Embryonic facial prominence (tissue), 1 donor: ENCODE measurements around the gene SLC5A5.
A peak's percentile ranks its signal among the peaks of the same experiment; 100 is the strongest.

Experiments used
- DNase-seq: peaks from one replicate; pipeline ENCODE4 v3.0.0-alpha.2; 2016; ENCODE audit errors: extremely low spot score

The SLC5A5 gene

DNA sequence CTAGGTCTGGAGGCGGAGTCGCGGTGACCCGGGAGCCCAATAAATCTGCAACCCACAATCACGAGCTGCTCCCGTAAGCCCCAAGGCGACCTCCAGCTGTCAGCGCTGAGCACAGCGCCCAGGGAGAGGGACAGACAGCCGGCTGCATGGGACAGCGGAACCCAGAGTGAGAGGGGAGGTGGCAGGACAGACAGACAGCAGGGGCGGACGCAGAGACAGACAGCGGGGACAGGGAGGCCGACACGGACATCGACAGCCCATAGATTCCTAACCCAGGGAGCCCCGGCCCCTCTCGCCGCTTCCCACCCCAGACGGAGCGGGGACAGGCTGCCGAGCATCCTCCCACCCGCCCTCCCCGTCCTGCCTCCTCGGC lies at the start of gene SLC5A5:
SLC5A5 (plus strand) TSS at position 68 of the 373 bp plus-strand sequence. CDS start 375 bp downstream, outside the sequence.
- no peak for DNase-seq

DNA sequence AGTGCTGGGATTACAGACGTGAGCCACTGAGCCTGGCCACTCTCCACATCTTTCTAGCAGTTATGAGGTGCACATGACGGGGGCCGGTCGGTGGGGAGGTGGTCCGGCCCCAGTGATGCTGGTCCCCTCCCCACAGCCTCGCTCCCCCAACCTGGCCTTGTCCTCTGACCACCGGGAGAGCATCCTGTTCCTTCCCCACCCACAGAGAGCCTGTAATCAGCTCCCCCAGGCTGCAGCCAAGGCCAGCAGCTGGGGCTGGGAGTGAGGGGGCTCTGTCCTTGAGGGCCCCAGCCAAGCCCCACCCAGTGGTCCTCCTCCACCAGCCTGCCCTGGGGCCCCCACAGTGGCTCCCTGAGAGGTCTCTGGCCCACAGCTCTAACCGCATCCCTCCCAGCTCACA lies 47.4 kb upstream of the SLC5A5 start:
- DNase-seq: no peak

DNA sequence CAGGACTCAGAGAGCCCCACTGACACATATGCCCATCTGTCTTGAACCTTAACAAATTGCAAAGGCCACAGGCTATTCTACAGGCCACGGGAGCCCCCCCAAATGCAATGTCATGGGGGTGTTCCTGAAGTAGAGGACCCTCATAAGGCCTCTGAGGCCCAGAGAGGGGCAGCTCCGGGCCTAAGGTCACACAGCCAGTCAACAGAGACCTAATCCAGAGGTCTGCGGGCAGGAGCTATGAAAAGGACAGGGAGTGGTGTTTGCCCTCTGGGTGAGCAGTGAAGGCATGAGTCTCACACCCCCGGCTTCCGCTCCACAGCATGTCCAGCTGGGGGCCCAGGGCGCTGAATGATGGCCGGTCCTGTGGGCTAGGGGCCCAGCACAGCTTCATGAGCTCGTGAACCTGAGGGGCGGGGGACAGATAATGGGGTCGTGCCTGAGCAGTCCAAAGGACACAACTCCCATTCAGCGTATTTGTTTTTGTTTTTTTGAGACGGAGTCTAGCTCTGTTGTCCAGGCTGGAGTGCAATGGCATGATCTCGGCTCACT lies 45.2 kb upstream of the SLC5A5 start:
- DNase-seq: no peak

DNA sequence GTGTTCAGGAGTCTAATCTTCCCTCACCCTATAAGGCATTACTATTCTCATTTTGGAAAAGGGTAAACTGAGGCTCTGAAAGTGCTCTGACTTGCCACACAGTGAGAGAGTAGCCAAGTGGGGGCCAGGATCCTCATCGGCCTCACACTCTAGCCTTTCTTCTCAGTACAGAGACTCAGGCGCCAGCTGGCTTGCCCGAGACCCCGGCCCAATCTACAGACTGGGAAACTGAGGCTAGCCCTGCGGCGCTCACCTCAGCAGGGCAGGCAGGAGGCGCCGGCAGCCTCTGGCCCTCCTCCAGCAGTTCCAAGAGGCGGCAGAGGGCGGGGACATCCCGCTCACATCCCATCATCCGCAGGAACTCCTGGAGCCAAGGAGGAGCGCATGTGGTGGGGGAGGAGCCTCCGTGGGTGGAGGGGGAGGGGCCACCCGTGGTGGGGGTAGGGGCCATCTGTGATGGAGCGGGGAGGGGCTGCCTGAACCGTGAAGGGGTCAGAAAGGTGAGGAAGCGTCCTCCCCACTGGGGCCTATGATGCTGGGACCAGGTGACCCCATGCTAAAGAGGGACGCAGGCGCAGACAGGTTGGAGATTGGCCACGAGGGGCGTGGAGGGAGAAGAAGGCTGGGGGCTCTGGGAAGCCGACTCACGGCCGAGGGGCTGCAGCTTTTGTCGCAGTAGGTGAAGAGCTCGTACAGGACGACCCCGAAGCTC lies 41.7 kb upstream of the SLC5A5 start:
- DNase-seq: no peak

DNA sequence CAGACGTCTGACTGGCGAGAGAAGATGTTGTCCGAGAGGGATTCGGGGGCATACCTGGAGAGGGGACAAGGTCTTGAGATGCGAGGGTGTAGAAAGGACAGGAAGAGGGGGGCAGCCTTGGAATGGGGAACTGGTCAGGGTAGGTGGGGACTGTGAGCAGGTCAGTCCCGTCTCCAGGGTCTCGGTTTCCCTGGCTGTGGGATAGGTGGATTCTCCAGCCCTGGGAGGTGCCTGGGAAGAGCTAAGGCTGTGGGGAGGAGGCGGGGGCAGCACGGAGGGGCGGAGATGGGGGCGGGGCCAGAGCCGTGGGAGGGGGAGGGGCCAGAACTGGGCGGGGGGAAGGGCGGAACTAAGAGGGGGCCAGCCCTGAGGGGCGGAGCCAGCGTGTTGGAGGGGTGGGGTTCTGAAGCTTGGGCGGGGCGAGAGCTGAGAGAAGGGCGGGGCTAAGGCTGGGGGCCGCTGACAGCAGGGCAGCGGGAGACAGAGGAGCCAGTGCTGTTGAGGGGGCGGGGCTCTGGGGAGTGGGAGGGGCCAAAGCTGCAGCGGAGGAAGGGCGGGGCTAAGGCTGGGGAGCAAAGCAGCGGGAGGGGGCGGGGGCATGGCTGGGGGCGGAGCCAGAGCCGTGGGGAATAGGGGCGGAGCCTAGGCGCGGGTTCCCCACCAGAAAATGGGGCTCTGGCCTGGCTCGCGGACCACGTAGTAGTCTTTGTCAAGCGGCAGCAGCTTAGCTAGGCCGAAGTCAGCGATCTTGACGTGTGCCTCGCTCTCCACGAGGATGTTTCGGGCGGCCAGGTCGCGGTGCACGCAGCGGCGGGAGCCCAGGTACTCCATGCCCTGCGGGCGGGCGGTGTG lies 41.0 kb upstream of the SLC5A5 start:
- peak; percentile 68 for DNase-seq

DNA sequence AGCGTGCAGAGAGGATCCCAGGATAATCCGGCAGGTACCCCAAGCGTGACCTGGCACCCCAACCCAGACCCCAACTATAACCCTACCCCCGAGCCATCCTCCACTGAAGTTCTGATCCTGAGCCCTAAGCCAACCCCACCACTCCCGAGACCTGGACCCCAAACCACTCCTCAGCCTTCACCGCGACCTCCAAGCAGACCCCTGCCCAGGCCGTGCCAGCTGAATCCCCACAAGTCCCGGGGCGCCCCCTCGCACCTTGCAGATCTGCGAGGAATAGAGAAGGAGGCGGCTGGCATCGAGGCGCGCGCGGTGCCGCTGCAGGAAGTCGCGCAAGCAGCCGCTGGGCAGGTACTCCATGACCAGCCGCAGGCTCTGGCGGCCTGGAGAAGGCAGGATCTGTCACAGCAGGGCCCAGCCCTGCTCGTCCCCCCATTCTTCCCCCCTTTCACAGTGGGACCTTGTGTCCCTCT lies 40.3 kb upstream of the SLC5A5 start:
- no peak for DNase-seq

DNA sequence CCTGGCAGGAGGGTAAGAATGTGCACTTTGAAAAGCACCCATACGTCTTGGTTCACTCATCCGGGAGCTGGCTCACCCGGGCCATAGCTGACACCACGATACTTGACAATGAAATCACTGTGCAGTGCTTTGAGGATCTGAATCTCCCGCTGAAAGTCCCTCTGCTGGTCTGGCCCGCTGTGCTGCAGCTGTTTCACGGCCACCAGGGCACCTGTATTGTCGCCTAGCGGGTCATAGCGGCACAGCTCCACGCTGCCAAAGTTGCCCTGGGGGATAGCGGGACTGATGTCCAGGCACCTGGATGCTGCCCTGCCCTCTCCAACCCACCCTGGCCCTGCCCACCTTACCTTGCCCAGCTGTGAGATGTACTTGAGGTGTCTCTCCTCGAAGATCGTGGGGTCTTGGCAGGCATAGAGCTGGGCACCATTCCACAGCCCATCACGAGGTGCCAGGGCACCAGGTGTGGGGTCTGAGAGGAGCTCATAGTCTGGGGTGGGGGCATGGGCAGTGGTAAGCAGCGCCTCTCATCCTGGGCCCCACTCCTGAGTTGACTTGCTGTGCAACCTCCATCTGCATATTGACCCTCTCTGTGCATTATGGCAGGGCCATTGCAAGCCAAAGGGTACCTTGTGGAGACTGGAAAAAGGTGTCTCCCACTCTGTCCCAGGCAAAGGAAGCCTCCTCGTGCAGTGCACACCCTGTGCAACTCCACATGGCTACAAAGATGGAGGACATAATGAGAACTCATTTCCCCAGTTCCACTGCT lies 39.1 kb upstream of the SLC5A5 start:
- DNase-seq: no peak

DNA sequence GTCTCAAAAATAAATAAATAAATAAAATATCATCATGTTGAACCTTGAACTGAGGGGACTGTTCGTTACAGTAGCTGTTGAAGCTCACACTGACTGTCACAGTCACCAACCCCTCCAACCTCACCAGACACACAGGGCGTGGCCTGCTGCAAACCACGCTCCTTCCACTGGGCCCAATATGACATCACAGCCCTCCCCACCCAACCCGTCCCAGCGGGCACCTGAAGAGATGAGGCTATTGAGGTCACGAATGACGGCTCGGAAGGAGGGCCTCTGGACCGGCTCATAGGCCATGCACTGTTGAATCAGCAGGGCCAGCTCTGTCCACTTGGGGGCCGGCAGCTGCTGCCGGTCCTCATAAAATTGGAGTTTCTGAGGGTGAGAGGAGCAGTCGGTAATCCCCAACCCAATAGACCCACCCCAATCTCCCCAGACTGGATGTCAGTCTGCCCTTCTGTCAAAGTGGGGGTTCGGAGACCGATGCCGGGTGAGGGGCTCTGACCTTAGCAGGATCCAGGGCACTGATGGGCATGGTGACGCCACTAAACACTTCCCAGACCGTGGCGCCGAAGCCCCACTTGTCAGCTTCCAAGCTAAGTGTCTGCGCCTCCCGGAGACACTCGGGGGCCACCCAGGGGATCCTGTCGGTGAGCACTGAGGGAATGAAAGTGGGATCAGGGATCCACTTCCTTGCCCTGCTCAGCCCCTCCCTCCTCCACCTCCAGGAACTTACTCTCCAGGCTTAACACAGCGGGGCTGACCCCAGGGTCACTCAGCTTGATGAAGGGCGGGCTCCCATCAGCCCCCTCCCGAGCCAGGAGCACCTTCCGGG lies 37.2 kb upstream of the SLC5A5 start:
- no peak for DNase-seq

DNA sequence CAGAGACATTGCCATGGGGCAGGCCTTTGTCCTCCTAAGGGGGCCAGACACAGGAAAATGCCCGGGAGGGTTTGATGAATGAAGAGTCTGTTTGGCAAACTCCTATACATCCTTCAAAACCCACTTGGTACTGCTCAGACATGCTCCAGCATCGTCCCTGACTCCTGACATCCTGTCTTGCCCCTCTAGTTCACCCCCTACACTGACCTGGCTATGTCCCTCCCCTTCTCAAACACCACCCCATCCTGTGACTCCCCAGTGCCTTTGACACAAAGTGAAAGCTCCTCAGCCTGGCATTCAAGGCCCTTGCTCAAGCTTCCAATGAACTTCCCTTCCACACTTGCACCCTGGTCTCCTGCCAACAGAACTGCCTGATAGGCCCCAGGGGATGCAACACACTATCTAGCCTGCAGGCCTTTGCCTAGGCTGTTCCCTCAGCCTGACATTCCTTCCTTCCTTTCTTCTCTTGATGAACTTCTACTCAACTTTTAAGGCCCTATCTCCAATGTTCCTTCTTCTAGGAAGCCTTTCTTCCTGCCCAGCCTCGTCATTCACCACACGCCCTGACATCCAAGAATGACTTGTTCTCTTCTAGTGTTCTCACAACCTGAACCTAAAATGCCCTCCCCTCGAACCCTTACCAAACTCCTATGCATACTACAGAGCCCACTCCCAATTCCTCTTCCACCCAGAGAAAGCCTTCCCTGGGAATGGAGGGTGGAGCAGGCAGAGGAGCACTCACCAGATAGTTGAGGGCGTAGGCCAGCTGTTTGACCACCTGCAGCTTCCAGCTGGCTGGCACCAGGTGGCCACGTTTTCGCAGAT lies 36.4 kb upstream of the SLC5A5 start:
- DNase-seq: no peak

DNA sequence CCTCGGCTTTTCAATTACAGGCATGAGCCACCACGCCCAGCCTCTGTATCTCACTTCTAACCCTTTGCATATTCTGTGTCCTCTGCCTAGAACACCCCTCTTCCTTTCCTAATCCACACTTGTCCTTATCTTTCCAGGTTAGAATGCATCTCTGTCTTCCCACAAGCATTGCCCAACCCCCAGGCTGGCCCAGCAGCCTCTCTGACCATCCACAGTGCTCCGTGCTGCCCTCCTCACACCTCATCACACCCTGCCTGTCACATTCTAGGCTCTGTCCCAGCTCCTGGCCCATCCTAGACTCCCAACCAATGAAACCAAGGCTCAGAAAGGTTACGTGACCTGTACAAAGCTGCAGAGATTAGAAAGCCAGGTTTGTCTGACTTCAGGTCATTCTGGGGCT lies 35.2 kb upstream of the SLC5A5 start:
- DNase-seq: no peak

DNA sequence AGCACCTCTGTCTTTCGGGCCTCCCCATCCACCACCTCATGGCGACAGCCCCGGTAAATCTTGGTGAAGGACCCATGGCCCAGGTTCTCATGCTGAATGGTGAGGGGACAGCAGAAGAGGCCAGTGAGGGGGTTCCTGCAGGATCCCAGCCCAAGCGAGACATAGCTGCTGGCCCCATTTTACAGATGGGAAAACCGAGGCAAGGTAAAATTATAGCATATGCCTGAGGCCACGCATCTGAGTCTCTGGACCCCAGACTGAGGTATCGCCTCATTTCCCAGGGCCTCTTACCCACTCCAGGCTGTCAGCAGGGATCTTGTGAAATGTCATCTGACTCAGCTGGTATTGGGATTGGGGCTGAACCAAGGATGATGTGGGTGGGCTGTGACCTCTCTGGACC lies 33.8 kb upstream of the SLC5A5 start:
- no peak for DNase-seq

DNA sequence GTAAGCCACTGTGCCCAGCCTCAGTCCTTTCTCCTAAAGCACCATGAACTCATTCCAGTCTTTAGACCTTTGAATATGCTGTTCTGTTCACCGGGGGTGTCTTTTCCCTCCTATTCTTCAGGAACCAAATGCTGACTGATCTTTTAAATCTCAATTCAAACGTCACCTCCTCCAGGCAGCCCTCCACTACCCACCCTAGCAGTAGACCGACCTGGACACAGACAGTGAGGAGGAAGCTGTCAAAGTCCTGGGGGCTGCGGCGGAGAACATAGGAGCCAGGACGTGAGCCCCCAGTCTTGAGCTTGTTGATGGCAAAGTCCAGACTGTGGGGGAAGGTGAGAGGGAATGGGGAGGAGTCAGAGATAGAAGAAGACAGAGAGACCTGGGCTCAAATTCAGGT lies 31.7 kb upstream of the SLC5A5 start:
- no peak for DNase-seq

DNA sequence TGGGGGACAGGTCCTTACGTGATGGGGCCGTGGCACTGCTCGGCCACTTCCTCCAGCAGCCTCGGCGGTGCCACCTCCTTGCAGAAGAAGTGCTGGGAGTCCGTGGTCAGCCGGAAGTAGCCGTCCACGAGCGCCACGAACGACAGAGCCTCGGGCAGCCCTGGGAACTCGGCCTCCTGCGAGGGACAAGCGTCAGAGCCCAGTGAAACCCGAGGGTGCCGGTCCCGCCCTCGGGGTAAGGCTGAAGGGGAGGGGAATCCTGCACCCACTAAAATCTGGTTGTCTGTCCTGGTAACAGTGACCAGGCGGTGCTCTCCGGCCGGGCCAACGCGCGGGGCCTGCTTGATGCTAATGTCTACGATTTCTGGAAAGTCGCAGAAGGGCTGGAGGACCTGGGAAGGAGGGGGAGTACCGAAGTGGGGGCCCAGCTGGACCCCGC lies 30.4 kb upstream of the SLC5A5 start:
- no peak for DNase-seq

DNA sequence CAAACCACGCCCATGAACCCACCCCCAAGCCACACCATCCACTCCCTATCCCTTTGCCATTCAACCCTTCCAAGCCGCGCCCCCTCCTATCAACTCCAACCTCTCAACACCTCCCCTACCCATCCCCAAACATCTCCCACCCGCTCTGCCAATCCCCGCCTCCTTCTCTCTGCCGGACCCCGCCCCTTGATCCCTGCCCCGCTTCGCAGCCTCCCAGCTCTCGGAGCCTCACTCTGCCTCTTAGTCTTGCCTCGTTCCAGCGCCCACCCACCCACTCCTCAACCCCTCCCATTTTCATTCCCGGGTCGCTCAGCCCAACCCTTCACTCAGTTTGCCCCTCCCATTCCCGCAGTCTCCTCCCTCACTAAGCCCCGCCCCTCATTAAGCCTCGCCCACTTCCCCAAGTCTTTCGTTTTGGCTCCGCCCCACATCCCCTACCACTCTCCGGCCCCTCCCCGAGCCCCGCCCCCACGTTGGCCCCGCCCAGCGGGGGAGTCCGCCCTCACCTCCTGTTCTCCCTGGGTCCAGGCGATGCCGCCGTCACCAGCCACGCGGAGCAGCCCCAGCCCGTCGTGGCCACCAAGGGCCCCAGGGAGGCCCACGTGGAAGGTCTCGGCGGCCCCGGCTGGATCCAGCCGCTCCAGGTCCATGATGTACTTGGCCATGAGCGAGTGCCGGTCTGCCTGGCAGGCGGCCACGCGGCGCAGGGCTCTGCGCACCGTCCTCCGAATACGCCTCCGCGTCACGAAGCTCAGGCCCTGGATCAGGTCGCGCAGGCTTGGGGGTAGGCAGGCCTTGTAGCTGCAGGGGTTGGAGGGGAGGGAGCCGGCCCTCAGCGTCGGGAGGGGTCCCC lies 29.7 kb upstream of the SLC5A5 start:
- DNase-seq: peak; percentile 80

DNA sequence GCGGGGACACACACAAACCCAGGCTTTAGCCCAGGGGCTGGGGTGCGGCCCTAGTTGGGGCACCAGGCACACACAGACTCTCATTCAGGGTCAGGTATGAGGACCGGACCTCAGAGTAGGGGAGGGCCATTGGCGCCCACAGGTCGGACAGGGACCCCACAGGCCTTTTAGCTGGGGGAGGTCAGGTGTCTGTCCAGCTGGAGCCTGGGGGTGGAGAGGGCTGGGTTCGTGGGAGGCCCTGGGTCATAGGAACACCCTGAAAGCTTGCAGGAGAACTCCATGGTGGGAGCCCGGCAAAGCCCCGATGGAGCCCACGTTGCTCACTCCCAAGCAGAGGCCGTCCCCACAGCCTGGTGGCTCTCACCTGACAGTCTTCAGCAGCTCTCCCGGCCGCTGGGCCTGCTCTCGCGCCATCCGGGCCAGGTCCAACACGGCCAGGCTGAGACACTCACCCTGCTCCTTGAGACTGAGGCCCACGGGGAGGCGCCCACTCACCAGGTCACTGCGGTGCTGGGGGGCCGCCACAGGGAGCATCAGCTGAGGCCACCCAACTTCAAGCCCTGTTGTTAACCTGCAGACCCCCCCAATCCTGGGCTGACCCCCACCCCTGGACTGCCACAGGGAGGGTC lies 29.0 kb upstream of the SLC5A5 start:
- DNase-seq: no peak

DNA sequence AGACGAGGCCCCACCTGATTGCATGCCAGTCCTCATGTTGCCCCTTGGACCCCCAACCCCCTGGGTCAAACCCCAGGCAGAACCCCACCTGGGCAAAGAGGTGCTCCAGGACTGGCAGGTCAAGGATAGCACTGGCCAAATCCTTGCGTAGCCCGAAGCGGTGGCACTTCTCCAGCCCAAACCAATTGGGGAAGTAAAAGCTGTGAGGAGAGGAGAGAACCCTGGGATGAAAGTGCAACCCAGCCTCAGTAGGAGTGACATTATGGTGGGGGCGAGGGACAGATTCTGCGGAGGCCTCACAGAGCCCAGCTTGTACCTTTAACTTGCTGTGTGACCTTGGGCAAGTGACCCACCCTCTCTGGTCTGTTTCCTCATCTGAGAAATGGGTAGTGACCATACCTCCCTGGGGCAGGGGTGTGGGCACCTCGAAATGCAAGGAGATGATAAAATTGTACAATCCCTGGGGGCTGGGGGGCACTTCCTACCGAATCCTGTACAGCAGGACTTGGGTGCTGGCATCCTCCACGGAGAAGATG lies 28.4 kb upstream of the SLC5A5 start:
- no peak for DNase-seq

DNA sequence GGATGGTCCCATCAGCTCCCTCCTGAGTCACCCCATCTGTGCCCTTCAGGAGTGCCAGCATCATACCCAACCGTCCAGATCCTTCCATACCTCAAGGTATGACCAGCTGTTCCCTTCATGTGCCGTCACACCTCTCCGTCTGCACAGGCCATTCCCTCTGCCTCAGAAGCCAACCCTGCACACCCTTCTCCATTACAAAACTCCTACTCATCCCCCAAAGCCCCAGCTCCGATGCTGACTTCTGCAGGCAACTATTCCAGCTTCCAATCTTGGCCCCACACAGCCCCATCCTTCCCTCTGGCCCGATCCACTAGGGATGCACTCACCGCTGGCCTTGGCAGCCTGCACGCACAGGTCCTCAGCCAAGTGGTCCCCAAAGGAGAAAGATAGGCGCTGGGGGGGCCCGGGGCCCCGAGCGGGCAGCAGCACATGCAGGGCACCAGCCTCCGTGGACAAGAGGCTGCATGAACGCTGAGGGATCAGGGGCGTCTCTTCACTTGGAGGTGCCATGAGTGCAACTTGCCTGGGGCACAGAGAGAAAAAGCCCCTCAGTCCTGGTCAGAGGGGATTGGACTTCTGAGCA lies 27.7 kb upstream of the SLC5A5 start:
- DNase-seq: no peak

DNA sequence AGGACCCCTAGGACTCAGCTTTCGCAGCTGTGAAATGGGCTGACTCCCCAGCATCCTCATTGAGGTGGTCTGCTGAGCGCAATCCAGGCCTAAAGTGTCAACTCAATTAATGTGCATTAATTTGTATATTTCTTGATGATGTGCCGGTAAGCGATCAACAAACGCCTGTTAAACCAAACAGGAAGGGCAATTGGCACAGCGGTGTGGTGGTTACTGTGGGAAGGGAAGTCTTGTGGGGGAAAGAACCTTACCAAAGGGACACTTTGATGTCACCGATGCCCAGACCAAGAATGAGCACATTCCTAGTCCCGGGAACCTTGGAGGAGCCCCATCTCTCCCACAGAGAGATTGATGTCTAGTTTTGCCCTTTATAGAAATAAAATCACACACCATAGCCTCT lies 25.6 kb upstream of the SLC5A5 start:
- no peak for DNase-seq
